PC-9 (cell line): Measurements from ENCODE around the gene ADH4.

ENCODE experiments used
- EZH2 ChIP-seq: fragments of 200-600 bp; sonication (generic); IDR thresholded peaks from 2 replicates; pipeline ENCODE4 v1.8.0; 2017; ENCODE audit warnings: antibody characterized with exemption, low read depth
- TF ChIP-seq, protein P1 (sequence below): fragments of 200-600 bp; sonication (generic); conservative IDR thresholded peaks from 2 replicates; pipeline ENCODE4 v1.6.1; 2017; ENCODE audit warnings: mixed run types, antibody characterized with exemption, mild to moderate bottlenecking, moderate library complexity

DNA sequence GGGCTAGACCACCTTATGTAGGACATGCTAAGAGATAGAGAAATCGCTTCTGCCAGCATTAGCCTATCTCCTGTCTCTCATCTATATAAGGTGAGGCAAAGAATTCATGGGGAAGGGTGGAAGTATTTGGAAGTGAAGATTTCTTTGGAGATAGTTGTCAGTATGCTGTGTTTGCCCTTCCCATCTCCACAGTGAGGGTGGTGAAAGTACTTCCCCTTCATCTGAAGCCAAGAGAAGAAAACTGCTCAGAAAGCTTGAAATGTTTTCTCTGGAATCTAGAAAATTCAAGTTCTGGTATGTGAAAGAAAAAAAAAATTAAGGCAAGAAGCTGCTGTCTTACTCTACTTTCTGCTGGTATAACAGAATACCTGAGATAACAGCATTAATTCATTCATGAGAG lies 43.2 kb downstream of the ADH4 start:
- TF ChIP-seq, protein P1, sequence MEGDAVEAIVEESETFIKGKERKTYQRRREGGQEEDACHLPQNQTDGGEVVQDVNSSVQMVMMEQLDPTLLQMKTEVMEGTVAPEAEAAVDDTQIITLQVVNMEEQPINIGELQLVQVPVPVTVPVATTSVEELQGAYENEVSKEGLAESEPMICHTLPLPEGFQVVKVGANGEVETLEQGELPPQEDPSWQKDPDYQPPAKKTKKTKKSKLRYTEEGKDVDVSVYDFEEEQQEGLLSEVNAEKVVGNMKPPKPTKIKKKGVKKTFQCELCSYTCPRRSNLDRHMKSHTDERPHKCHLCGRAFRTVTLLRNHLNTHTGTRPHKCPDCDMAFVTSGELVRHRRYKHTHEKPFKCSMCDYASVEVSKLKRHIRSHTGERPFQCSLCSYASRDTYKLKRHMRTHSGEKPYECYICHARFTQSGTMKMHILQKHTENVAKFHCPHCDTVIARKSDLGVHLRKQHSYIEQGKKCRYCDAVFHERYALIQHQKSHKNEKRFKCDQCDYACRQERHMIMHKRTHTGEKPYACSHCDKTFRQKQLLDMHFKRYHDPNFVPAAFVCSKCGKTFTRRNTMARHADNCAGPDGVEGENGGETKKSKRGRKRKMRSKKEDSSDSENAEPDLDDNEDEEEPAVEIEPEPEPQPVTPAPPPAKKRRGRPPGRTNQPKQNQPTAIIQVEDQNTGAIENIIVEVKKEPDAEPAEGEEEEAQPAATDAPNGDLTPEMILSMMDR: no peak
- TF ChIP-seq EZH2: no peak
